ENCODE measurements around the gene RPS16.

- TF ChIP-seq CTCF (IDR thresholded peaks at IDR 0.05) (no peak), POLR2A (IDR thresholded peaks at IDR 0.05) (no peak)
These were observed 37.8 kb upstream of the RPS16 start for GRCh38 chr19:39473443-39473960.
